Thoracic aorta (tissue), 2 donors: ENCODE measurements around the gene CMTM8. TPM values are rescaled to one million over a fixed set of nuclear protein-coding genes. Genes with fewer than 3 reads are reported as not detected.

Experiments
- ATAC-seq: fragments of 150-250 bp; one replicate; pipeline ENCODE4 v1.8.0; 2017; ENCODE audit warnings: low read depth; ENCODE audit not compliant: insufficient number of reproducible peaks, low FRiP score
- DNase-seq: peaks from one replicate; pipeline ENCODE4 v3.0.0-alpha.2; 2020; ENCODE audit warnings: low spot score
- H3K27ac ChIP-seq, 2 donors: fragments of 200-600 bp; sonication (generic); 1 replicate in 1 of 2; 2 replicates in 1 of 2; pipeline ENCODE4 v1.5.1; 2016; ENCODE audit warnings: mild to moderate bottlenecking in 2 of 2, moderate library complexity in 2 of 2
- H3K27me3 ChIP-seq: fragments of 200-600 bp; sonication (generic); replicated peaks from 2 replicates; pipeline ENCODE4 v1.6.0; 2016; ENCODE audit warnings: mild to moderate bottlenecking; ENCODE audit not compliant: insufficient read depth
- H3K36me3 ChIP-seq: fragments of 200-600 bp; sonication (generic); one replicate; pipeline ENCODE4 v1.5.1; 2016
- H3K4me1 ChIP-seq, 2 donors: fragments of 200-600 bp; sonication (generic); 1 replicate in 1 of 2; 2 replicates in 1 of 2; pipeline versions ENCODE4 v1.5.1 to v1.6.0; 2016; ENCODE audit warnings: low read depth in 2 of 2, mild to moderate bottlenecking in 1 of 2; ENCODE audit not compliant: control insufficient read depth in 1 of 2
- H3K4me3 ChIP-seq: fragments of 200-600 bp; sonication (generic); 2 replicates; pipeline ENCODE4 v1.5.1; 2016; ENCODE audit warnings: mild to moderate bottlenecking
- H3K9me3 ChIP-seq: fragments of 200-600 bp; sonication (generic); 2 replicates; pipeline ENCODE4 v1.5.1; 2016
- CTCF ChIP-seq: fragments of 200-600 bp; sonication (generic); IDR thresholded peaks from one replicate; pipeline ENCODE4 v1.5.1; 2019; ENCODE audit warnings: antibody characterized with exemption
- total RNA-seq, 2 donors: library from RNA; depleted of rRNA; stranded (reverse); fragments of >200 nt; gene quantifications; one replicate each; pipeline versions ENCODE4 v1.1.0 to v1.2.3, GENCODE V29; 2016

CMTM8 gene
- total RNA-seq, 2 donors from 2014 or later = 2.8 TPM; not detected in 1

- Histone ChIP-seq H3K27ac (no peak overlapping the region), H3K27me3 (no peaks in the 10 kb centered on the region), H3K36me3 (no peaks in the 10 kb centered on the region), H3K4me1 (no peaks in the 10 kb centered on the region), H3K4me3 (no peak overlapping the region), H3K9me3 (no peaks in the 10 kb centered on the region)
- DNase-seq (no peak), ATAC-seq (no peak)
- no peak for TF ChIP-seq CTCF
Observed at GRCh38 chr3:32366638-32367397, 128.3 kb downstream of the CMTM8 start.

GRCh38 chr3:32367442-32367841 is 129.0 kb downstream of the CMTM8 start:
- no peak for DNase-seq
- H3K9me3 ChIP-seq = no peaks in the 10 kb centered on the region
- ATAC-seq = no peak
- no peaks in the 10 kb centered on the region for H3K36me3 ChIP-seq
- no peaks in the 10 kb centered on the region for H3K4me1 ChIP-seq
- no peak overlapping the region for H3K4me3 ChIP-seq
- H3K27me3 ChIP-seq = no peaks in the 10 kb centered on the region
- no peak overlapping the region for H3K27ac ChIP-seq
- TF ChIP-seq CTCF = no peak

DNA sequence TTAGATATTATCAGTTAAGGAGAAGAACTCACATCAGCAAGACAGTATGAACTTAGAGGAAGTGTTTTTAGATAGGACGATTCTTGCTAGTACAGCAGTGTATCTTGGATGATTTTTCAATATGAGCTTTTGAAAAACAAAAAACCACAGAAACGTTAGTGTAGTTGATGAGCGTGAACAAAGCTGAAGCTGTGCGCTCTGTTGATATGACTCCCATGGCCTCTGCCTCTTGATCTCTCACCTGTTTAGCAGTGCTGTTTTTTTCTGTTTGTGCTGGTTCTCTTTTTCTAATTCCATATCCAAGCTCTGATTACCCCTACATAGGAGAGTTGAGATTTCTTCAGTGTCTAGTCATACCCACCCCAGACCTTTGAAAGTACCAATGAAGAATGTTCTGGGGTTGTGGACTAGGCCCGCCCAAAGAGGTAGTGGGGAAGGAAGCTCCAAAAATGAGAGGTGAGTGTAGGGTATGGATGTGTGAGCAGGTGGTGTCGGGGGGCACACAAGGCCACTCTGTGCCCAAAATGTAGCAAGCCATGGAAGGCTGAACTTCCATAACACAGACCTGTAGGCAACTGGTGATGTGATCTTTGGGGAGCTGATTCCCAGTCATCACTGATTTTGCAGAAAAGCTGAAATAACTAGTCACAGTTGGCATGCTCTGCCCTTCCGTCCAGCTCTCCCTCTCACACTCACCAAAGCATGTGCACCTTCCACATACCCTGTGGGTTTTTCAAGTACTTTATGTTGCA is 133.2 kb downstream of the CMTM8 start:
- Histone ChIP-seq H3K4me1 (peaks cover 0 to 2% of the 10 kb centered on the region in 2 donors), H3K36me3 (no peaks in the 10 kb centered on the region), H3K4me3 (no peak overlapping the region), H3K9me3 (no peaks in the 10 kb centered on the region), H3K27me3 (no peaks in the 10 kb centered on the region), H3K27ac (no peak overlapping the region)
- no peak for DNase-seq
- TF ChIP-seq CTCF = no peak
- ATAC-seq = no peak

- Histone ChIP-seq H3K36me3 (no peaks in the 10 kb centered on the region), H3K27me3 (no peaks in the 10 kb centered on the region), H3K27ac (no peak overlapping the region), H3K4me1 (peaks cover 0 to 2% of the 10 kb centered on the region in 2 donors), H3K9me3 (no peaks in the 10 kb centered on the region), H3K4me3 (no peak overlapping the region)
- TF ChIP-seq CTCF = no peak
- DNase-seq = no peak
- ATAC-seq = no peak
Observed at GRCh38 chr3:32372213-32372490, 133.7 kb downstream of the CMTM8 start.

DNA sequence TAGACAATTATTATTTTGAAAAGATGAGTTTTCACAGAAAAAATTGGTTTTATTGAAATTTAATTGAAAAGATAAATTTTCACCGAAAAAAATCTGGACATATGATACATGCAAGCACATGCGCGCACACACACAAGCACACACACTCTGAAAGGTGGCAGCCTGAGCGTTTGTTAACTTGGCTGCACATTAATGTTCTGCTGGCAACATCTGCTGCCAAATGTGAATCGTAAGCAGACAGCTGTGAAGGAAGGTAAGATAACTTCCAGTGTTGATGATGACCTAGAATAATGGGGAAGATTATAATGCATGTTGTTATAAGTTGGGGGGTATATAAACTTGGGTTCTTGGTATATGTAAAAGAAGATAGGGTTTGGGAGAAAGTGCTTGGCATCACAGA is 134.8 kb downstream of the CMTM8 start:
- no peak for DNase-seq
- Histone ChIP-seq H3K4me1 (peaks cover 0 to 2% of the 10 kb centered on the region in 2 donors), H3K27me3 (no peaks in the 10 kb centered on the region), H3K9me3 (no peaks in the 10 kb centered on the region), H3K27ac (no peak overlapping the region), H3K36me3 (no peaks in the 10 kb centered on the region), H3K4me3 (no peak overlapping the region)
- no peak for TF ChIP-seq CTCF
- ATAC-seq = no peak
